GM13976 (cell line): ENCODE results near the gene HLCS.
"Not testable (repeated sequence)": the region's sequence is repeated elsewhere in the genome, so short reads cannot be mapped to it uniquely, and the experiment has no call there.

Experiments
- DNase-seq: peaks from one replicate; pipeline ENCODE4 v3.0.0; 2012; ENCODE audit warnings: low spot score
- CTCF ChIP-seq: IDR thresholded peaks from 2 replicates; pipeline ENCODE4 v1.5.1; 2012; ENCODE audit warnings: borderline replicate concordance, mild to moderate bottlenecking; ENCODE audit not compliant: insufficient read depth; ENCODE audit errors: extremely low read depth, missing control alignments, control extremely low read depth
- in situ Hi-C: fragments of 300-500 bp; cut with MboI; formaldehyde crosslinking; loops from one replicate; pipeline ENCODE4 v1.12.0; 2022; ENCODE audit warnings: low sequenced_read_pairs, mixed read lengths, inconsistent platforms; ENCODE audit not compliant: unreplicated experiment

HLCS gene

DNA sequence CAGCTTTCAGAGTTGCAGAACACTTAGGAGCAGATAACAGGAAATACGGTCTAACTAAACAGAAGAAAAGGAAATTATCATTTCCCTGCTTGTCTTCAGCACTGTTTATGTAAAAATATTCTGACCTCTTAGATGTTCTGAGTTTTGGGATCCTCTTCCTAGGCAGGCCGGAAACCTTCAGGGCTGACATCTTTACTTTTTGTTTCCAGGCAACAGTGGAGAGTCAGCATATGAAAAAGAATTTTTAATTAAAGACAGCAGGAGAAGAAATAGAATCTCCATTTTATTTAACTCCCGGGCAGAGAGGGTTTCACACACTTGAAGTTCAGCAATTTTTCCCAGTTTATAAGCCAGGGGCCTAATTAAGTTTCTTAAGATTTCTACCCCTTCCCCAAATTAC is 35.0 kb upstream of the HLCS start:
- DNase-seq: no peak
- TF ChIP-seq CTCF: no peak
- in situ Hi-C loops: no loop called here

DNA sequence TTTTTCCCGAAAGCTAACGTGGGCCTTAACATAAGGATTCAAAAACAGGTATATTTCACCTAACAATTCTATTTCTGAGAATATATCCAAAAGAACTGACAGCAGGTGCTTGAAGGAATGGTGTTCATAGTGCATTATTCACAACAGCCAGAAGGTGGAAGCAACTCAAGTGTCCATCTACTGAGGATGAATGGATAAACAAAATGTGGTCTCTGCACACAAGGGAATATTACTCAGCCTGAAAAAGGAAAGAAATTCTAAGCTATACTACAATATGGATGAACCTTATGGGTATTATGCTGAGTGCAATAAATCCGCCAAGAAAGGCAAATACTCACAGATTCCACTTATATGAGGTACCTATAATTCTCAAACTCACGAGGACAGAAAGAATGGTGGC is 33.9 kb upstream of the HLCS start:
- DNase-seq: no peak
- TF ChIP-seq CTCF: no peak
- in situ Hi-C loops: no loop called here

GRCh38 chr21:36999131-36999898 is 32.8 kb upstream of the HLCS start:
- TF ChIP-seq CTCF: no peak
- in situ Hi-C loops: no loop called here

DNA sequence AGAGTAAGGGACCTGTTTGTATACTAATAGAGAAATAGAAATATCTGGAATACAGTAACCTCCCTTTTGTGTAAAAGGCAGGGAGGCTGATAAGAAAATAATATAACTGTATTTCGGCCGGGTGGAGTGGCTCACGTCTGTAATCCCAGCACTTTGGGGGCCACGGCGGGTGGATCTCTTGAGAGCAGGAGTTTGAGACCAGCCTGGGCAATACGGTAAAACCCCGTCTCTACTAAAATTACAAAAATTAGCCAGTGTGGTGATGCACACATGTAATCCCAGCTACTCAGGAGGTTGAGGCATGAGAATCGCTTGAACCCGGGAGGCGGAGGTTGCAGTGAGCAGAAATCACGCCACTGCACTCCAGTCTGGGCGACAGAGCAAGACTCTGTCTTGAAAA is 28.8 kb upstream of the HLCS start:
- DNase-seq, in situ Hi-C loops: not testable (repeated sequence)

More at GRCh38 chr21:36999131-36999898, 32.8 kb upstream of the HLCS start:
- DNase-seq: no peak

GRCh38 chr21:36994501-36995158 is 28.2 kb upstream of the HLCS start:
- TF ChIP-seq CTCF: no peak
- in situ Hi-C loops: no loop called here
- no peak for DNase-seq

DNA sequence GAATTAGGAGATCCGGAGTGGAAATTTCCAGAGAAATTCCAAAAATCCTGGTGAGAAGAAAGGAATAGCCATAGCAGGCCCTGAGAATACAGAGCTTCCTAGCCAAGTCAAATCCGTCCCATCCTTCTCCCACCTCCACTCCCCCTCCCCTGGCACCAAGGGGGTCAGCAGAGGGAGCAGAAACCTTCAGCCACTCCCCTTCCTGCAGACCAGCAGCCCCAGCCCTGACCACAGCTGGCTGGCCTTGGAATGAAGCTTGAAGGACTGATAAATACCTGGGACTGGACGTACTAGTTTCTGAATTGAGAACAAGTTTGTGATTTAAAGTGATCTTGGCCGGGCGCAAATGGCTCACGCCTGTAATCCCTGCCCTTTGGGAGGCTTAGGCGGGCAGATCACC is 26.2 kb upstream of the HLCS start:
- in situ Hi-C loops: no loop called here
- no peak for DNase-seq
- no peak for TF ChIP-seq CTCF

DNA sequence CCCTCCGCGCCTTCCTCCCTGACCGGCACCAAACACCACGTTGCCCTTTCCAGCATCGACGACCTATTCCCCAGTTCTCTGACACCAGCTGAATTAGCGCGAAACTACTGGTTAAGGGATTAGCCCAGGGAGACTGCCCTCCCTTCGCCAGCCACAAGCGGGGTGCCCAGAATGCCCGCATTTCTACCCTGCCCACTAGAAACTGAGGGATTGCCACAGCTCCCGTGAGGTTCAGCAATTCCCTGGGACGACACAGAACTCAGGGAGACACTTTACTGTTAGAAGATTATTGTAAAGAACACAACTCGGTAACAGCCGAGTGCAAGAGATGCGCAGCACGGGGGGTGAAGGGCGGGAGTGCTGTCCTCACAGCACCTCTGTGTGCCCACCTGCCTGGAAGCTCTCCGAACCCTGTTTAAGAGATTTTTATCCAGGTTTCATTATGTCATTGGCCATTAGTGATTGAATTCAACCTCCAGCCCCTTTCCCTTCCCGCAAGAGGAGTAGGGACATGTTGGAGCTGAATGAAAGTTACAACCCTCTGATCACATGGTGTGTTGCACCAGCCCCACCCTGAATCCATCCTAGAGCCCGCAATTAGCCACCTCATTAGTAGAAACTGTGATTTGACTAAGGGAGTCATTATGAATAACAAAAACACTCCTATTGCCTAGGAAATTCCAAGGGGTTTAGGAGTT is 24.2 kb upstream of the HLCS start:
- TF ChIP-seq CTCF: no peak
- DNase-seq: no peak
- in situ Hi-C loops: no loop called here
